ENCODE results near the gene PRCP.
"Not testable (repeated sequence)": the region's sequence is repeated elsewhere in the genome, so short reads cannot be mapped to it uniquely, and the experiment has no call there.

PRCP gene

GRCh38 chr11:82867495-82868082 lies 32.6 kb downstream of the PRCP start:
- peak; percentile 70 for DNase-seq

GRCh38 chr11:82865841-82866240 lies 34.4 kb downstream of the PRCP start:
- DNase-seq, result no peak

DNA sequence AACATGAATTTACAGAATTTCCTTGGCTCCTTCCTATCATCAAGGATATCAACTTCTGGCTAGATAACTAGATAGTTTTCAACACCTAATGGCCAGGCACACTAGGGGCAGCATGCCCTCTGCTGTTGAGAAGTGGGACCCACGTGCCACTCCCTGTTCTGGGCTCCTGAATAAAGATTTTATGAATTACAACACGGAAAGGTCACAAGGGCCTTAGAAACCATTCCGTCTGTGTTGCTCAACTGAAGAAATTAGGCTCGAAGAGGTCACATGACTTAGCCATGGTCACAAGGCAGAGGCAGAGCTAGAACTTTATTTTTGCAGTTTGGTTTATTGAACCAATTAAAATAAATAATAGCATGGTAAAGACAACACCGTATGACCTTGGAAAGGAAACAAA lies 36.0 kb downstream of the PRCP start:
- peak; percentile 26 for DNase-seq

- no peak for DNase-seq
Observed at GRCh38 chr11:82863209-82863608, 37.0 kb downstream of the PRCP start.

- no peak for DNase-seq
Observed at GRCh38 chr11:82862379-82862778, 37.9 kb downstream of the PRCP start.

DNA sequence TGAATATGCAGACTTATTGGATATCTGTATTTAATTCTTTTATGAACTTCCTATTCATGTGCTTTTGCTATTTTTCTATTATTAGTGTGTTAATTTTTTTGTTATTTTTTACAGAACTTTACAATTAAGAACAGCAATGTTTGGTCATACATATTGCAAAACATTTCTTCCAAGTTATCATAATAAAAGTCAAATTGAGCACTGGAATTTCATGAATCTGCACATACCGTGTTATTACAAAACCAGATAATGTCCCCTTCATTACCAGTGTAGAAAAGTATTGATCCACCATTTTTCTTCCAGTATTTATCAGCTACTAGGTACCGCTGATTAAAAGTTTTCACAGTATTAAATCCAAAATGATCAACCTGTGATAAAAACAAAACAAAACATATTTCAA lies 40.5 kb downstream of the PRCP start:
- no peak for DNase-seq

- DNase-seq, result peak; percentile 78
Observed at GRCh38 chr11:82858556-82859091, 41.6 kb downstream of the PRCP start.

GRCh38 chr11:82858133-82858532 lies 42.1 kb downstream of the PRCP start:
- DNase-seq, result no peak

DNA sequence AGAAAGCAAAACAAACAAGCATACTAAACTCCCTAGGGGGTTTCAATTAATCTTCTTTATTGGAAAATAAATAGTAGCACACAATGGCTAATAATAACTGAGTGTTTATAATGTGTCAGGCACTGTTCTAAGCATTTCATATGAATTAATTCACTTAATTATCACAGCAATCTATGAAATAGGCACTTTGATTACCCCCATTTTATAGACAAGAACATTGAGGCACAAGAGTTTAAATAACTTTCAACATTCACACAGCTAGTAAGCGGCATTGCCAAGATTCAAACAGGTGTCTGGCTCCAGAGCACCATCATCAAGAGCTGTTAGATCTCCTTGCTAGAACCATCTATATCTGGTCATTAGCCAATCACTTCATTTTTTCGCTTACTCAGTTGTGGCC lies 43.1 kb downstream of the PRCP start:
- no peak for DNase-seq

GRCh38 chr11:82855616-82856015 lies 44.6 kb downstream of the PRCP start:
- no peak for DNase-seq

GRCh38 chr11:82854916-82855315 lies 45.3 kb downstream of the PRCP start:
- DNase-seq, result not testable (repeated sequence)

- DNase-seq, result peak; percentile 15
Observed at GRCh38 chr11:82854242-82854641, 46.0 kb downstream of the PRCP start.

- DNase-seq, result no peak
Observed at GRCh38 chr11:82848829-82849228, 51.4 kb downstream of the PRCP start.

DNA sequence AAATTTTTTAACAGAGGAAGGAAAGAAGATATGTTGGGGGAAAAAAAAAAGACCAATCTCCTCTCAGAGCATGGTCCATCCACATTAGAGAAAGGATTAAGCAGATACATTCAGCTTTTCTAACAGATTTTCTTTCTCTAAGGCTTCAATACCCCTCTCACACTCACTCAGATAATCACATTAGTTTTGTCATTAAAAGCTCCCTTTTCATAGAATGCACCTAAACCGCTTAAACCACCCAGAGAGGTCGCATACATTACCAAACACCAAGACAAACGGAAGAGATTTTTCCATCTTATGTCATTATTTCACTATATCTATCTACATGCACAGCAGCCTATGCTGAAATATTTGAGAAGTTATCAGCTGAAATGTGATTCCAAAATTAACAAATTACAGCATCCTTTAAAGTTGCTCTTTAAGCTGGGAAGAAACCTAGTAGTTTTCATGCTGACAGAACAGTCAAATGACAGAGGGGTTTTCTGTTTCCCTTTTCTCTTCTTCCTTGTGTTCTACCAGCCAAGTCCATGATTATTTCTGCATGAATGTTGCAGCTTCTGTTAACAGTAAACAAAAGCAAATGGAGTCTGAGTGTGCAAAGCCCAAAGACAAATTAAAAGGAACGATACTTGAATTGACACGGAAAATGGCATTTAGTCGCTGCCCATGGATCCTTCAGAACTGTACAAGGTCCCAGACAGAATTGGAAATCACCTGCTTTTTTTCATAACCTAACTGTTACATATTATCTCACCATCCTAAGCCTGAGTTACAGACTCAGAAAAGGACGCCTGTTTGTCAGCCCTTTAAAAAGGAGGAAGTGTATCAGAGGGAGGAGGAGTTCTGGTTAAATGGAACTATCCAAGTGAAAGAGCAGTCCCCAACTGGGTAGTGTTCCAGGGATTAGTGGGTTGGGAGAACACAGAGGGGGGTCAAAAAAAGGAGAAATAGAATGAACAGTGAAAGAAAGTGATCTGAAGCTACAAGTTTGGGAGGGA lies 54.6 kb downstream of the PRCP start:
- no peak for DNase-seq

GRCh38 chr11:82843057-82843795 lies 57.0 kb downstream of the PRCP start:
- no peak for DNase-seq

GRCh38 chr11:82842019-82842418 lies 58.2 kb downstream of the PRCP start:
- no peak for DNase-seq

DNA sequence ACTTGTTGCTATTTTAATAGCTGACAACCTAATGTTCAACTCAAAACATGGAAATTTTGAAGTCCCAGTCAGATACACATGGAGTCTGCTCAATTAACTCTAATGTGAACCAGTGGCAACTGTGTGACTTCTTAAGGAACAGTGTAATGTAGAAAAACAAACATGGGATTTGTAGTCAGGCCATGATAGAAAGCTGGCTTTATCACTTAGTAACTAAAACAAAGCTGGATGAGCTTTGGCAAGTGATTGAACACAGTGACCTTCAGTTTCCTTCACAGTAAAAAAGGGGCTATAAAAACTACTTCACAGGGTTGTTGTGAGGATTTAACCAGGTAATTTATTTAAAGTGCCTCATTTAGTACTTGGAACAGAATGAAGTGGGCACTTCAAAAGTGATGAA lies 62.6 kb downstream of the PRCP start:
- no peak for DNase-seq

GRCh38 chr11:82832983-82833382 lies 67.2 kb downstream of the PRCP start:
- DNase-seq, result no peak

DNA sequence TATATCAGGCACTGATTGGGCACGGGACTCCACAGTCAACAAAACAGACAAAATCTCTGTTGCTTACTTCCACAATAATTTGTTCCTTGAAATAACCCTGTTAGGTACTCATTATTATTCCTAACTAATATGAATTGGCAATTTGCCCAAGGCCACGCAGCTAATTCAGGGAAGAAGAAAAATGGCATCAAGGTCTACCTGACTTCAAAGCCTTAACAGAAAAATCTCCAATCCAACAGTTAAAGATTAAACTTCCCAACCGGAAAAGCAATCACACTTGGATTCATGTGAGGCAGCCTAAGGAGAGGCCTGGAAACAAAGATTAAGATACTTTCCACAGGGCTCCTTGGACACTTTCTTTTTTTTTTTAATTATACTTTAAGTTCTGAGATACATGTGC lies 68.9 kb downstream of the PRCP start:
- DNase-seq, result no peak

GRCh38 chr11:82830746-82831145 lies 69.5 kb downstream of the PRCP start:
- DNase-seq, result no peak

GRCh38 chr11:82829101-82829500 lies 71.1 kb downstream of the PRCP start:
- no peak for DNase-seq

DNA sequence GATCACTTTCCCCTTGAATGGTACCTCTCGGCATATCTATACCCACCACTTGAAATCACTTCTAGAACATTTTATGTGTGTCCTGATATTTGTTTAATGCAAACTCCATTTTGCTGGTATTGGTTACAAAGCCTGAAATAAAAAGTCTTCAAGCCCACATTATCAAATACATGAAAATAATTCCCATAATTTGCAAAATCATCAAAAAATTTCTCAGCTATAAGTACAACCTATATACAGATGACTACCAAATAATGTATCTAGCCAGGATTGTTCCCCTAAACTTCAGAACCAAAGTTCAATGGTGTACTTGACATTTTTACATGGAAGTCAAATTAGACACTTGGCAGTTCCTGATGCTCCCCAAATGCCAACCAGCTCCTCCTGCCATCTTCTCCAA lies 71.8 kb downstream of the PRCP start:
- no peak for DNase-seq

- peak; percentile 16 for DNase-seq
Observed at GRCh38 chr11:82826526-82826925, 73.7 kb downstream of the PRCP start.

All from fibroblast of skin of right quadriceps (primary cell).